Anterior cingulate cortex (tissue), 58 donors: ENCODE results near the gene SCAF1.

Experiments
- DNase-seq, 58 donors: peaks; one replicate each; lab custom pipeline; 2025; lab: John Stamatoyannopoulos, UW

SCAF1 gene

GRCh38 chr19:49641688-49642491 is at the start of gene SCAF1:
Gene SCAF1, plus strand, starts transcription at chr19:49642209. Its CDS starts 2,818 bp downstream, at chr19:49645027.
- DNase-seq = peak; percentile 79 to 100 (median 99)

GRCh38 chr19:49592486-49593232 is 49.4 kb upstream of the SCAF1 start:
- DNase-seq = peak in 8 of 58 donors; percentile 3 to 45 (median 32)

- peak; percentile 32 to 95 (median 90) for DNase-seq
Observed at GRCh38 chr19:49593233-49594113, 48.5 kb upstream of the SCAF1 start.

GRCh38 chr19:49594157-49594992 is 47.6 kb upstream of the SCAF1 start:
- DNase-seq = no peak

GRCh38 chr19:49594993-49595818 is 46.8 kb upstream of the SCAF1 start:
- no peak for DNase-seq

GRCh38 chr19:49595819-49596404 is 46.1 kb upstream of the SCAF1 start:
- no peak for DNase-seq

- DNase-seq = no peak
Observed at GRCh38 chr19:49596407-49596806, 45.6 kb upstream of the SCAF1 start.

- DNase-seq = no peak
Observed at GRCh38 chr19:49596954-49597702, 44.9 kb upstream of the SCAF1 start.

- no peak for DNase-seq
Observed at GRCh38 chr19:49597703-49597974, 44.4 kb upstream of the SCAF1 start.

- DNase-seq = no peak
Observed at GRCh38 chr19:49599378-49600295, 42.4 kb upstream of the SCAF1 start.

GRCh38 chr19:49601482-49602038 is 40.4 kb upstream of the SCAF1 start:
- no peak for DNase-seq

- DNase-seq = no peak
Observed at GRCh38 chr19:49602806-49603205, 39.2 kb upstream of the SCAF1 start.

- DNase-seq = no peak
Observed at GRCh38 chr19:49605605-49606004, 36.4 kb upstream of the SCAF1 start.

- no peak for DNase-seq
Observed at GRCh38 chr19:49609499-49610092, 32.4 kb upstream of the SCAF1 start.

GRCh38 chr19:49613374-49613773 is 28.6 kb upstream of the SCAF1 start:
- DNase-seq = no peak
